RPMI8226 (cell line): ENCODE data around the gene MYO5B.
A peak's percentile ranks its signal among the peaks of the same experiment; 100 is the strongest.
"Not testable (repeated sequence)": the region's sequence is repeated elsewhere in the genome, so short reads cannot be mapped to it uniquely, and the experiment has no call there.

Experiments
- DNase-seq: peaks from one replicate; pipeline ENCODE4 v3.0.0-alpha.2; 2015

MYO5B gene

GRCh38 chr18:49814147-49814499 is 380.8 kb downstream of the MYO5B start:
- DNase-seq = peak; percentile 66

DNA sequence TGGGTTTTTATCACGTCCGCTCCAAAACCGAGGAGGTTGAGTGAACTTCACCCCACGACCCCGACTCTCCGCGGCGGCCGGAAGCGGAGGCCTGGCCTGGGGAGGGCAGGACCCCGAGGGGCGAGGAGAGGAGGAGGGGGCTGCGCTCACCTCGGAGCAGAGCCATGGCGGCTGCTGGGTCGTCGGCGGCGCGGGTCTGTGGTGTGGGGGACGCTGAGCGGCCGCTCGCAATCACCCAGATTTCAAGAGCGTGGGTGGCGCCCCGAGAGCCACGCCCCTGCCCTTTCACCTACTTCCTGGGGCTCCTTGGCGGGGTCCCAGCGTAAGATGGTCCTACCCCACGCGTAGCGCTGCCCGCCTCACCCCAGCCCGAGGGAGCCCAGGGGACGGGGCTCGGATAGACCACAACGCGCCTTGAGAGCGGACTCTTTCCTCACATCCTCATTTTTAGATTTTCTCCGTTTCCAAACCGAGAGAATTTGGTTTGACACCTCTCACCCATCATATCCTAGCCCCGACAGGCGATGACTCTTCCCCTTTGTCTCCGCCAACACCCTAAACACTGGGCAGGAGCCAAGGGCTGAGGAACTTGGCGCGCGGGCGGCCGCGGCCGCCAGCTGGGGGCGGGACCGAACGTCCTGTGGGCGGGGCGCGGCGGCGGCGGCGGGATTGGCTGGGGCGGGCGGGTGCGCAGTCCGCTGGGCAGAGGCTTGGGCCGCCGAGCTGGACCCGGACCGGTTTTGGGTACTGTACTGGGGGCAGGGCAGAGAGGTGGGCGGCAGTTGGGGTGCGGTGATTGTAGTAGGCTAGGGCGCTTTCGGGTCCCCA is 381.4 kb downstream of the MYO5B start, which contains the start of gene ACAA2:
TSS of gene ACAA2 (minus strand) at position 215 of the 828 bp plus-strand sequence. CDS start at position 166, 49 bp downstream.
- DNase-seq = peak; percentile 95

DNA sequence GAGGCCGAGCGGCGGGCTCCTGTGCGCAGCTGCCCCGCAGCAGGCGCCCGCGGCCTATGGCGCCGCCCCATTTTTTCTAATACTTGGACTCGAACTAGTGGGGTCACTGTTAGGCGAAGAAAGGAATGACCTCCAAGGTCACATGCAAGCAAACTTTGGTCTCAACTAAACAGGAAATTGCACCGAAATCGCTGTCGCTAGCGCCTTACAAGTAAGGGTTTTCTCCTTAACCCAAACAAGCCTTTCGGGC is 382.0 kb downstream of the MYO5B start:
- DNase-seq = peak; percentile 75

- peak; percentile 11 for DNase-seq
These were observed 382.5 kb downstream of the MYO5B start for GRCh38 chr18:49812286-49813068.

DNA sequence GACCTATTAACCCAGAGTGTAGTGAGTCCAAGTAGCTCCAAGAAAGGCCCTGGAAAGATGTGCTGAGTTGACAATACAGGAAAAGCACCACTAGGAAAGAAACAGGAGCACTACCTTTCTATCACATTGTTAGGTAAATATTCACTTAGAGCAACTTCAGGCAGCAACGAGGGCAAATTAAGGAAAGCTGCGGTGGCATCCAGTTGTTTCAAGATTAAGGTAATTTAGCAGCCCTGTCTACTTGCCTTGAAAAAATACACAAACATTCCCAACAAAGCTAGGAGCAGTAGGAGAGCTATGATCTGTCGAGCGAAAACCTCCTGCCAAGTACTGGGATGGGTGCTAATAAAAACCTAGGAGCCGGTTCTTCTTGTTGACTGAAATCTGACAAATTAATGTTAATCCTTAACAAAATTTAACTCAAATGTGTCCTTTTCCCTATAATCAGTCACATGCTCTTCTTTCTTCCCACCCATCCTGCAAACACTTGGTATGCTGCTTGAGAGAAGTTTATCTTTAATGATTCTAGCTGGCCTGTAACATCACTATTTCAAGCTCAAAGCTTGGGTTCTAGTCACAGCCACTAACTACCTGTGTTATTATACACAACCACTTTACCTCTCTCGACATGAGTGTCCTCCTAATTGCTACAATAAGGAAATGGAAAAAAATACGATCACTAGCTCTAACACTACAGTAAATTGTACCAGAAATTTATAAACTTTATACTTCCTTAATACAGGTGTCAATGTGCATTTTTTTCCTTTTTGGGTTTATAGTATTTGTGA is 383.6 kb downstream of the MYO5B start:
- DNase-seq = no peak

DNA sequence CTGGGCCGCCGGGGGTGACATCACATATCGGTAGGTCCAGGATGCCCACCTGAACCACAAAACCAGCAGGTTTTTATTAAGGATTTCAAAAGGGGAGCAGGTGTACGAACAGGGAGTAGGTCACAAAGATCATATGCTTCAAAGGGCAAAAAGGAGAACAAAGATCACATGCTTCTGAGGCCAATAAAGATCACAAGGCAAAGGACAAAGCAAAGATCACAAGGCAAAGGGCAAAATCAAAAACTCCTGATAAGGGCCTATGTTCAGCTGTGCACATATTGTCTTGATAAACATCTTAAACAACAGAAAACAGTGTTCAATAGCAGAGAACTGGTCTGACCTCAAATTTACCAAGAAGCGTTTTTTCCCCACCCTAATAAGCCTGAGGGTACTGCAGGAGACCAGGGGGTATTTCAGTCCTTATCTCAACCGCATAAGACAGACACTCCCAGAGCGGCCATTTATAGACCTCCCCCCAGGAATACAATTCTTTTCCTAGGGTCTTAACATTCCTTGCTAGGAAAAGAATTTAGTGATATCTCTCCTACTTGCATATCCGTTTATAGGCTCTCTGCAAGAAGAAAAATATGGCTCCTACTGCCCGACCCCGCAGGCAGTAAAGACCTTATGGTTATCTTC is 386.3 kb downstream of the MYO5B start:
- DNase-seq = not testable (repeated sequence)

DNA sequence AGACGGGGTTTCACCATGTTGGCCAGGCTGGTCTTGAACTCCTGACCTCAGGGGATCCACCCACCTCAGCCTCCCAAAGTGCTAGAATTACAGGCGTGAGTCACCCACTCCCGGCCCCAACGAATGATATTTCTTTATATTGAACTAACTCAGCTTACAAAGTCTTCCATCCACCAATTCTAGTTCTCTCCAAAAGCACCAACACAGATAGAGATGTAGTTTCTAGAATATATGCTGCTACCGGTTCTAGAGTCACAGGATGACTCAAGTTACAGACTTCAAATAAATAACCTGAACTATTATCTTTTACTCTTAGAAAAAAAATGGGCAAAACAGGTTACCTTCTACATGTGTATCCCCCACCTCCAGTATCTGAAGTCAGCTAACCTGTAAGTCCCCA is 390.9 kb downstream of the MYO5B start:
- no peak for DNase-seq

DNA sequence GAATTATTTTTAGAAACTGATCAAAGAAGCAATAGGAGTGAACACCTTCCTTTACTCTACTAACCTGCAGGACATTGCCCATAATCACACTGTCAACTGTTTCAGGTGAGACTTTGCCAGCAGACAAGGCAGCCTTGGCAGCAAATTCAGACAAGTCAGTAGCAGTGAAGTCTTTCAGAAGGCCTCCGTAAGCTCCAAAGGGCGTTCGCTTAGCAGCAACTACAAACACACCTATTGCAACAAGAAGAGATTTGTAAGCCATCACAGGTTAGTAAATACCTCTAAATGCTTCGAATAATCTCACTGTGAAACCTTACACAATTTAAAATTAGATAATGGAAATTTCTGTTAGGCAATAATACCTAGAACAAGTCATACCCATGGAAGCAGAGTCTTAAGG is 392.3 kb downstream of the MYO5B start:
- no peak for DNase-seq

GRCh38 chr18:49800491-49800890 is 394.5 kb downstream of the MYO5B start:
- DNase-seq = not testable (repeated sequence)

DNA sequence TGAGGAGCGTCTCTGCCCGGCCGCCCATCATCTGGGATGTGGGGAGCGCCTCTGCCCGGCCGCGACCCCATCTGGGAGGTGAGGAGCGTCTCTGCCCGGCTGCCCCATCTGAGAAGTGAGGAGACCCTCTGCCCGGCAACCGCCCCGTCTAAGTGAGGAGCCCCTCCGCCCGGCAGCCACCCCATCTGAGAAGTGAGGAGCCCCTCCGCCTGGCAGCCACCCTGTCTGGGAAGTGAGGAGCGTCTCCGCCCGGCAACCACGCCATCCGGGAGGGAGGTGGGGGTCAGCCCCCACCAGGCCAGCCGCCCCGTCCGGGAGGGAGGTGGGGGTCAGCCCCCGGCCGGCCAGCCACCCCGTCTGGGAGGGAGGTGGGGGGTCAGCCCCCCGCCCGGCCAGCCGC is 395.1 kb downstream of the MYO5B start:
- DNase-seq = not testable (repeated sequence)

GRCh38 chr18:49798001-49798400 is 396.9 kb downstream of the MYO5B start:
- DNase-seq = no peak

DNA sequence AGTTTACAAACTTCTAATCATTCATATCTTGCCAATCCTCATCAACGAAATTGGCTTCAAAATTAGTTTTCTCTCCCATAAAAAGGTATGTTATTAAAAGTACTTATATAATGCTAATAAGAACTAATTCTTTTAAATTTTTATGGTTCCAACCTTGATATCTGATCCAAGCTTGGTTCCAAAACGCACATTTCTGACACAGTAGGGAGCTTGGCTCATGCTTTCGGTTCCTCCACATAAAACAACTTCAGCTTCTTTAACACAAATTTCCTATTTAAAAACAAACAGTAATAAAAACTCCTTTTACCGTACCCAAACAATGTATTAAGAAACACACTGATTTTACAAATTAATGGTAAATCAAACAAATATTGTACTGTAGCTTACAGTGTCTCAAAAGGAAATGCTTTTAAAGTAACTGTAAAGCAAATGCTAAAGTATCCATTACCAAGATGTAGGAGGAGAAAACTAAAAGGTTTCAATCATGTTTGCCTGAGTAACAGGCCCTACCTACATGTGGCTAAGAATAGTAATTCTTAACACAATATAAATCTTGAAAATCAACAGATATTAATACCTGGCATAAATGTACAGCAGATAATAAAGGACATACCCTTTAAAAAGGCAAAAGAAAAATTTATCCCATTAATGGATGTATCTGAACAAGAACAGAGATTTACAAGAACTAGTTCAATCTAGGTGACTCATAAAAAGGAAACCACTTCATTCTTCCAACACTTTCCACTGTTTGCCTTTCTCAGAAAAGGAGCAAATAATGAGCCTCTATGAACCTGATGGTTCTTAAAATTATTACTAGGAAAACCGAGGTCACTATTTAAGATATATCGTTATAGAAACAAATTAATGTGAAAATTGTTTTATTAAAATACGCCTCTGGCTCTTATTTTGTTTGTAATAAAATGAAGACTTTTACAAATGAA is 399.1 kb downstream of the MYO5B start:
- no peak for DNase-seq

DNA sequence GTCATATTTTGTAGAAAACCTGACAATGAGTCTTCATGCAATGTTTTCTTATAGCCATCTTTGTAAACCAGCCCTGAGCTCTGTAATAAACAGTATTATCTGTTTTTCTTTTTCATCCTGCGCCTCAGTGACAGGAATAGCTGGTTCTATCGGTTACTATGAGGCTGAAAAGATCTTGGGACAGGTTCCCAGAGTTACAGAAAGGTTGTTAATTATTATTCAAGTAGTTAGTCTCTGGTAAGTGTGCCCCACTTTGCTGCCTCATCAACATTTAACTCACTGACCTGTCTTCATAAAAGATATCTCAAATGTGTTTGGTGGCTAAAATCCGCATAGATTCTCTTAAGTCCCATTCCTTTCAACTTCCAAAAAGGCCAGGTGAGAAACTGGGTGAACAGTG is 400.2 kb downstream of the MYO5B start:
- no peak for DNase-seq

DNA sequence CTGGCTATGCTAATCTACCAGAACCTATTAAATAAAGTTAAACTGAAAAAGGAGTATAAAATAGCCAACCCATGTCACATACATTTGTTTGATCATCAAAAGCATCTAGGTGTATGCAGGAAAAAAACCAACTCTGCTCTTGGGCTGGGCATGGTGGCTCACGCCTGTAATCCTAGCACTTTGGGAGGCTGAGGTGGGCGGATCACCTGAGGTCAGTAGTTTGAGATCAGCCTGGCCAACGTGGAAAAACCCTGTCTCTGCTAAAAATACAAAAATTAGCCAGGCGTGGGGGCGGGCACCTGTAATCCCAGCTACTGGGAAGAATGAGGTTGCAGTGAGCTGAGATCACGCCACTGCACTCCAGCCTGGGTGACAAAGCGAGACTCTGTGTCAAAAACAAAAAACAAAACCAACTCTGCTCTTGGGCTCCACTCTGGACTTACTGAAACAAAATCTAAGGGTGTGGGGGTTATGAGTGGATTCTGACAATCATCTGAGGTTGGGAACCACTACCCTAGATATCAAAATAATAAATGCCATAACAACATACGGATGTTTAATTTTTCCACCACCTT is 405.3 kb downstream of the MYO5B start:
- not testable (repeated sequence) for DNase-seq

GRCh38 chr18:49788327-49788898 is 406.5 kb downstream of the MYO5B start:
- no peak for DNase-seq

GRCh38 chr18:49786019-49786720 is 408.8 kb downstream of the MYO5B start:
- DNase-seq = no peak

- no peak for DNase-seq
These were observed 410.3 kb downstream of the MYO5B start for GRCh38 chr18:49784427-49785185.

GRCh38 chr18:49783631-49784030 is 411.3 kb downstream of the MYO5B start:
- not testable (repeated sequence) for DNase-seq

DNA sequence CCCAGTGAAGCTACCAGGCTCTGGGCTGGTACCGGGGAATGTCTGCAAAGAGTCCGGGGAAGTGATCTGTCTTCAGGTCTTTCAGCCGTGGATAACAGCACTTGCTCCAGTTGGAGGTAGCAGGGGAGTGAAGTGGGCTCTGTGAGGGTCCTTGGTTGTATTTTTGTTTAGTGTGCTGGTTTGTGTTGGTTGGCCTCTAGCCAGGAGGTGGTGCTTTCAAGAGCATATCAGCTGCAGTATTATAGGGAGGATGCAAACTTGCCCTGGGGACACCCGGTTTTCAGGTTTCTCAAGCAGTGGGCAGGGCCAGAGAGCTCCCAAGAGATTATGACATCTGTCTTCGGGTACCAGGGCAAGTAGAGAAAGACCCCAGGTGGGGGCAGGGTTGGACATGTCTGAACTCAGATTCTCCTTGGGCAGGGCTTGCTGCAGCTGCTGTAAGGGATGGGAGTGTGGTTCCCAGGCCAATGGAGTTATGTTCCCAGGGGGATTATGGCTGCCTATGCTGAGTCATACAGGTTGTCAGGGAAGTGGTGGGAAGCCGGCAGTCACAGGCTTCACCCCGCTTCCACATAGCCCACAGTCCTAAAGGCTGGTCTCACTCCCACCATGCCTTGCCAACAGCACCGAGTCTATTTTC is 416.0 kb downstream of the MYO5B start:
- no peak for DNase-seq
